ENCODE measurements around the gene BTAF1. TPM values are rescaled to one million over a fixed set of nuclear protein-coding genes. Genes with fewer than 3 reads are reported as not detected.
"Not testable (repeated sequence)": the region's sequence is repeated elsewhere in the genome, so short reads cannot be mapped to it uniquely, and the experiment has no call there.

The BTAF1 gene
- total RNA-seq, 5 donors from 2014 or later (not counting 1 experiment from before 2014, with no cell fraction given) = 61.0 to 81.8 (median 66.5) TPM

GRCh38 chr10:91891125-91892001, 32.2 kb upstream of the BTAF1 start:
- Mint-ChIP-seq H3K27me3 (peaks cover 6 to 9% of the 10 kb centered on the region in 2 donors), H3K27ac (no peak overlapping the region), H3K4me3 (no peak overlapping the region), H3K9me3 (no peaks in the 10 kb centered on the region), H3K36me3 (no peaks in the 10 kb centered on the region), H3K4me1 (peaks cover 9 to 14% (median 10%) of the 10 kb centered on the region in 3 donors)
- ChIA-PET CTCF (no interaction called here), POLR2A (no interaction called here)
- ATAC-seq (replicated peaks in 1 of 4) (no peak), DNase-seq (no peak)
- peaks cover 0 to 6% of the 10 kb centered on the region in 2 experiments for H3K27me3 ChIP-seq (replicated peaks in 1 of 2; ENCODE audit: control insufficient read depth in 2 of 2, extremely low read depth in 1 of 2, insufficient read depth in 2 of 2, low read length in 1 of 2)
- 67% methylated on average over 1 of the region's 1 CpG for WGBS (ENCODE audit: insufficient coverage)
- no peaks in the 10 kb centered on the region for H3K9me3 ChIP-seq
- no peak overlapping the region for H3K27ac ChIP-seq (ENCODE audit: low read length)
- no peak overlapping the region for H3K4me3 ChIP-seq (ENCODE audit: control insufficient read depth in 1 of 2, extremely low read depth in 1 of 2, low read length in 1 of 2)
- peaks cover 6 to 8% of the 10 kb centered on the region in 2 experiments for H3K4me1 ChIP-seq (ENCODE audit: control insufficient read depth in 1 of 2, extremely low read depth in 1 of 2, insufficient read depth in 2 of 2, low read length in 2 of 2)
- no peaks in the 10 kb centered on the region for H3K36me3 ChIP-seq (ENCODE audit: control insufficient read depth in 2 of 2, extremely low read depth in 1 of 2, insufficient read depth in 1 of 2, low read length in 1 of 2)

DNA sequence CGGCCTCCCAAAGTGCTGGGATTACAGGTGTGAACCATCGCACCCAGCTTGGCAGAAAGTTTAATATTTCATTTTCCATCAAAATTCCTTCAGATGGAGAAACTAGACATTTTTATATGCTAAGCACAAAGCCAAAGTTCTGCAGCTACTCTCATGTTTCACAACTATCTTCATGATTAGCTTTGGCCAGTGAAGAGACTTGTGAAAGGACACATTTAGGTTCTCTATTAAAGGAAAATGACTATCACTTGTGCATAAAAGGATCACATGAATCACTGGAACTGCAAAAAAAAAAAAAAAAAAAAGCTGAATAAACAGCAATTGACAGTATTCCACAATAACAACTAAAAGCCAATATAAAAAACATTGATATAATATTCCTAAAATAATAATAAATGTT, 30.5 kb upstream of the BTAF1 start:
- Histone ChIP-seq H3K36me3 (ENCODE audit: control insufficient read depth in 2 of 2, extremely low read depth in 1 of 2, insufficient read depth in 1 of 2, low read length in 1 of 2) (no peaks in the 10 kb centered on the region), H3K4me3 (ENCODE audit: control insufficient read depth in 1 of 2, extremely low read depth in 1 of 2, low read length in 1 of 2) (no peak overlapping the region), H3K9me3 (no peaks in the 10 kb centered on the region), H3K27me3 (replicated peaks in 1 of 2; ENCODE audit: control insufficient read depth in 2 of 2, extremely low read depth in 1 of 2, insufficient read depth in 2 of 2, low read length in 1 of 2) (peaks cover 0 to 2% of the 10 kb centered on the region in 2 experiments), H3K27ac (ENCODE audit: low read length) (no peak overlapping the region), H3K4me1 (ENCODE audit: control insufficient read depth in 1 of 2, extremely low read depth in 1 of 2, insufficient read depth in 2 of 2, low read length in 2 of 2) (peaks cover 0 to under 1% of the 10 kb centered on the region in 2 experiments)
- no peak overlapping the region for H3K4me3 Mint-ChIP-seq
- ATAC-seq (replicated peaks in 1 of 4) (no peak), DNase-seq (no peak)
- 80% methylated on average over 1 of the region's 2 CpGs for WGBS (ENCODE audit: insufficient coverage)
- no peak overlapping the region for H3K27ac Mint-ChIP-seq
- peaks cover 13 to 19% of the 10 kb centered on the region in 2 donors for H3K27me3 Mint-ChIP-seq
- no peaks in the 10 kb centered on the region for H3K9me3 Mint-ChIP-seq
- ChIA-PET POLR2A (interaction anchor here in 1 of 2 donors (0.6 kb wide), 2 partner anchors 28 to 43 kb away, joined by 3 read pairs; no protein-coding TSS in a partner anchor), CTCF (interaction anchor here (0.6 to 0.7 kb wide), 4 partner anchors 36 to 594 kb away, joined by 3 to 8 read pairs (median 4); no protein-coding TSS in a partner anchor)
- no peaks in the 10 kb centered on the region for H3K36me3 Mint-ChIP-seq
- peaks cover under 1 to 6% (median under 1%) of the 10 kb centered on the region in 3 donors for H3K4me1 Mint-ChIP-seq

DNA sequence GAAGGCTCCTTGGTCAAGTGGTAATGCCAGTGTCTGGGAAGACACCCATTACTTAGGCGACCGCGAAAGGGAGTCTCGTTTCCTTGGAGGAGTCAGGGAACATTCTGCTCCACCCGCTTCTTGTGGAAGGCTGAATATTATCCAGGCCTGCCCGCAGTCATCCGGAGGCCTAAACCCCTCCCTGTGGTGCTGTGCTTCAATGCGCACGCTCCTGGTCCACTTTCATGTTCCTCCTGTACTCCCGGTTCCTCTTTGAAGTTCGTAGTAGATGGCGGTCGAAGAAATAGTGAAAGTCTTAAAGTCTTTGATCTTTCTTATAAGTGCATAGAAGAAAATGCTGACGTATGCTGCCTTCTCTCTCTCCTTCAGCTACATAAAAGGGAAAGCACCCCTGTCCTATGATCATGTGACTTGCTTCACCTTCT, 29.3 kb upstream of the BTAF1 start:
- H3K9me3 Mint-ChIP-seq; H3K4me1 Mint-ChIP-seq; H3K36me3 ChIP-seq (ENCODE audit: control insufficient read depth in 2 of 2, extremely low read depth in 1 of 2, insufficient read depth in 1 of 2, low read length in 1 of 2); H3K4me1 ChIP-seq (ENCODE audit: control insufficient read depth in 1 of 2, extremely low read depth in 1 of 2, insufficient read depth in 2 of 2, low read length in 2 of 2); H3K27ac Mint-ChIP-seq; ATAC-seq (replicated peaks in 1 of 4); POLR2A ChIA-PET; H3K9me3 ChIP-seq; CTCF ChIA-PET; H3K27ac ChIP-seq (ENCODE audit: low read length); H3K36me3 Mint-ChIP-seq; H3K4me3 ChIP-seq (ENCODE audit: control insufficient read depth in 1 of 2, extremely low read depth in 1 of 2, low read length in 1 of 2); H3K4me3 Mint-ChIP-seq; H3K27me3 ChIP-seq (replicated peaks in 1 of 2; ENCODE audit: control insufficient read depth in 2 of 2, extremely low read depth in 1 of 2, insufficient read depth in 2 of 2, low read length in 1 of 2): not testable (repeated sequence)
- peak in 1 of 35 experiments; percentile 14 for DNase-seq
- WGBS (ENCODE audit: insufficient coverage) = 87% methylated on average over 8 of the region's 14 CpGs
- peaks cover 13 to 23% of the 10 kb centered on the region in 2 donors for H3K27me3 Mint-ChIP-seq

GRCh38 chr10:91896212-91896756, 27.3 kb upstream of the BTAF1 start:
- Mint-ChIP-seq H3K27me3 (peaks cover 7 to 19% of the 10 kb centered on the region in 2 donors), H3K4me3 (no peak overlapping the region), H3K36me3 (no peaks in the 10 kb centered on the region), H3K4me1 (peaks cover under 1 to 5% (median 4%) of the 10 kb centered on the region in 3 donors), H3K27ac (no peak overlapping the region), H3K9me3 (no peaks in the 10 kb centered on the region)
- no CpG with 5 or more reads among the region's 3 CpGs for WGBS (ENCODE audit: insufficient coverage)
- Histone ChIP-seq H3K27me3 (replicated peaks in 1 of 2; ENCODE audit: control insufficient read depth in 2 of 2, extremely low read depth in 1 of 2, insufficient read depth in 2 of 2, low read length in 1 of 2) (peaks cover 0 to 6% of the 10 kb centered on the region in 2 experiments), H3K27ac (ENCODE audit: low read length) (no peak overlapping the region), H3K4me3 (ENCODE audit: control insufficient read depth in 1 of 2, extremely low read depth in 1 of 2, low read length in 1 of 2) (no peak overlapping the region), H3K4me1 (ENCODE audit: control insufficient read depth in 1 of 2, extremely low read depth in 1 of 2, insufficient read depth in 2 of 2, low read length in 2 of 2) (no peaks in the 10 kb centered on the region), H3K36me3 (ENCODE audit: control insufficient read depth in 2 of 2, extremely low read depth in 1 of 2, insufficient read depth in 1 of 2, low read length in 1 of 2) (no peaks in the 10 kb centered on the region), H3K9me3 (no peaks in the 10 kb centered on the region)
- DNase-seq = no peak
- ChIA-PET CTCF (no interaction called here), POLR2A (interaction anchor here in 1 of 2 donors (0.5 kb wide), 1 partner anchor 73 kb away, joined by 3 read pairs; no protein-coding TSS in a partner anchor)
- no peak for ATAC-seq (replicated peaks in 1 of 4)

DNA sequence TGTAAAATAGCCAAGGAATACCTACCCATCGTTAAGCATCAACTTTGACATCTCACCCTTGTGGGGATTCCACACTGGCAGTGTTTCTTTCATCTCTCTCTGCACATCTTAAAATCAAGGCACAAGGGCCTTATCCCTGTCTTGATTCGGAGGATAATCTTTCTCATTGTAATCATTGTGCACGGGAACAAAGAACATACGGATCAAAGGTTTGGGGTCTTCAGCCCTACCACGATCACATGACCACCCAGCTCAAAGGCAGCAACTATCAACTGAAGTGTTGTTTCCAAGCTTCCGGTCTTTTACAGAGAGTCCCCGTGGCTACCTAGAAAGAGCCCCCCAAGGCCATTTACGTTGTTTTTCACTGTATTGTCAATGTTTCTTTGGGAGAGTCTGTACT, 26.1 kb upstream of the BTAF1 start:
- WGBS (ENCODE audit: insufficient coverage) = 40% methylated on average over 2 of the region's 8 CpGs
- H3K27me3 Mint-ChIP-seq = peaks cover 7 to 19% of the 10 kb centered on the region in 2 donors
- CTCF ChIA-PET = no interaction called here

DNA sequence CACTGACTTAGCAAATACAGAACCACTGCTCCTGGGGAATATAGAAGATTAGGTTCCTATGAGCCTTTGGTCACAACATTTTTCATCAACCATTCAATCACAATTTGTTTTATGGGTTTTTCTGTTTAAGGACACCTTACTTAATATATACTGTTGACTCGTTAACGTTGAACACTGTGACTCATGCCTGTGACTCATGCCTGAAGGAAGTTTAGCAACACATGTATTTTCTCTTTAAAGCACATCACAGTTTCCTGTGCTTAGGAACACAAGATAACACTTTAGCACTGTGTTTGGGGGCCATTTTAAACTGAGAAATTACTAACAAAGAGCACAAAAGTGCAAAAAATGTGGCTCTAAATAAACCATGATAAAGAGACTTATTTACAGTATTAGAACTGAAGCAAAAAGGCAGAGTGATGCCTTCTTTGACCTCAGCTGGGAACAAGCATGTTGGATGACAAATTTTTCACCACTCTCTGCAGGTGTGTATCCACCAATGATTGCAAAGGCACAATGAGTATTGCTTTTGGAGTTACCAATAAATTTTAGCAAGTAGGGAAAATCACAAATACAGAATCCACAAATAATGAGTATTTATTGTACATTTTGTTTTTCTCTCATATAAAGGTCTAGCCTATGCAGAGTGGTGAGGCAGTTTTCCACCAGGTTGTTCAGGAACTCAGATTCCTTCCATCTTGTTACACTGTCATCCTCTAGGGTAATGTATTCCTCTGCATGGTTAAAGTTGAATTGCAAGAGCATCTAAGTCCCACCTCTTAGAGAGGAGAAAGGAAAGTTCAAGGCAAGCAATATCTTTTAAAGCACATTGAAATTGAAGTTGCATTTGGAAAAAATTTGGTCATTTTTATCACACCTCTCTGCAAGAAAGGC, 21.5 kb upstream of the BTAF1 start:
- DNase-seq (peak in 14 of 35 experiments; percentile 11 to 59 (median 19)), ATAC-seq (replicated peaks in 1 of 4) (peak; percentile 88 to 100 (median 100))
- peaks cover 0 to 6% of the 10 kb centered on the region in 2 experiments for H3K27me3 ChIP-seq (replicated peaks in 1 of 2; ENCODE audit: control insufficient read depth in 2 of 2, extremely low read depth in 1 of 2, insufficient read depth in 2 of 2, low read length in 1 of 2)
- no CpG with 5 or more reads among the region's 2 CpGs for WGBS (ENCODE audit: insufficient coverage)
- no peaks in the 10 kb centered on the region for H3K9me3 ChIP-seq
- Mint-ChIP-seq H3K27ac (peak overlapping the region; percentile 86), H3K9me3 (no peaks in the 10 kb centered on the region), H3K4me3 (no peak overlapping the region), H3K27me3 (peaks cover 5 to 15% of the 10 kb centered on the region in 2 donors), H3K4me1 (peaks cover 14 to 29% (median 29%) of the 10 kb centered on the region in 3 donors), H3K36me3 (no peaks in the 10 kb centered on the region)
- peaks cover 0 to under 1% of the 10 kb centered on the region in 2 experiments for H3K4me1 ChIP-seq (ENCODE audit: control insufficient read depth in 1 of 2, extremely low read depth in 1 of 2, insufficient read depth in 2 of 2, low read length in 2 of 2)
- ChIA-PET CTCF (no interaction called here), POLR2A (no interaction called here)
- H3K4me3 ChIP-seq (ENCODE audit: control insufficient read depth in 1 of 2, extremely low read depth in 1 of 2, low read length in 1 of 2) = no peak overlapping the region
- H3K27ac ChIP-seq (ENCODE audit: low read length) = peak overlapping the region; percentile 64
- no peaks in the 10 kb centered on the region for H3K36me3 ChIP-seq (ENCODE audit: control insufficient read depth in 2 of 2, extremely low read depth in 1 of 2, insufficient read depth in 1 of 2, low read length in 1 of 2)

More for the DNA sequence above, 26.1 kb upstream of the BTAF1 start:
- Histone ChIP-seq H3K36me3 (ENCODE audit: control insufficient read depth in 2 of 2, extremely low read depth in 1 of 2, insufficient read depth in 1 of 2, low read length in 1 of 2) (no peaks in the 10 kb centered on the region), H3K27me3 (replicated peaks in 1 of 2; ENCODE audit: control insufficient read depth in 2 of 2, extremely low read depth in 1 of 2, insufficient read depth in 2 of 2, low read length in 1 of 2) (peaks cover 0 to 6% of the 10 kb centered on the region in 2 experiments), H3K4me3 (ENCODE audit: control insufficient read depth in 1 of 2, extremely low read depth in 1 of 2, low read length in 1 of 2) (no peak overlapping the region), H3K27ac (ENCODE audit: low read length) (no peak overlapping the region), H3K9me3 (no peaks in the 10 kb centered on the region), H3K4me1 (ENCODE audit: control insufficient read depth in 1 of 2, extremely low read depth in 1 of 2, insufficient read depth in 2 of 2, low read length in 2 of 2) (no peaks in the 10 kb centered on the region)
- H3K4me3 Mint-ChIP-seq = no peak overlapping the region
- no peaks in the 10 kb centered on the region for H3K36me3 Mint-ChIP-seq
- H3K27ac Mint-ChIP-seq = no peak overlapping the region
- no peak for ATAC-seq (replicated peaks in 1 of 4)
- no peaks in the 10 kb centered on the region for H3K9me3 Mint-ChIP-seq
- H3K4me1 Mint-ChIP-seq = peaks cover 7 to 17% (median 15%) of the 10 kb centered on the region in 3 donors
- POLR2A ChIA-PET = no interaction called here
- no peak for DNase-seq

Data from T-cell (primary cell).